NCI-H510A (cell line): ENCODE results near the gene SETD7.

Source experiments
- DNase-seq: peaks from one replicate; lab custom pipeline; 2025; lab: John Stamatoyannopoulos, UW

The SETD7 gene

DNA sequence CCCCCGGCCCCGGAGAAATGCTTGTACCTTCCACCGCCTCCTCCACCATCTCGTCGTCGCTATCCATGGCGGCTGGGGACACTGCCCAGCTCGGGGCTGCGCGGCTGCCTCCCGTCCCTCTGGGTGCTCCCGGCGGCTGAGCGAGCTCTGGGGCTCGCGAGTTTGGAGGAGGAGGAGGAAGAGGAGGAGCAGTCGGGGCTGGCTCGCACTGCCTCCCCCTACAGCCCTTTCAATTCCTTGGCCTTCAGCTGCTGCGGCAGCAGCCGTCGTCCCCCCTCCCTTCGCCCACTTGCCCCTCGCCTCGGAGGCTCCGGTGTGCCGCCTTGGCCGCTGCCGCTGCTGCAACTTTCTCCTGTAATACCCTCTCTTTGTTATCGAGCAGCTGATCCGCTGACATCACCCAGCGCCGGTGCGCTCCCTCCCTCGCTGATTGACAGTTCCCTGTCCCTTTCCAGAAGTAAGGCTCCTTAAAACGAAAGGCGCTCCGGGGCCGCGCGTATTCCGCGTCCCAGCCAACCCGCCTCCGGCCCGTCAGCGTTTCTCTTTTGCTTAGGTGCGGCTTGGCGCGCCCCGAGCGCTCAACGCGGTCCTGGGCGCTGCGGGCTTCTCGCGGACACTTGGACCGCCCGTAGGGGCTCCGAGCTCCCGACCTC lies at the start of gene SETD7:
Gene SETD7 (minus strand): TSS at position 149 of the 653 bp plus-strand sequence. CDS start 82 bp downstream, at position 67.
- DNase-seq: peak; percentile 41

- DNase-seq: no peak
These were observed 49.5 kb upstream of the SETD7 start for GRCh38 chr4:139605516-139605915.

DNA sequence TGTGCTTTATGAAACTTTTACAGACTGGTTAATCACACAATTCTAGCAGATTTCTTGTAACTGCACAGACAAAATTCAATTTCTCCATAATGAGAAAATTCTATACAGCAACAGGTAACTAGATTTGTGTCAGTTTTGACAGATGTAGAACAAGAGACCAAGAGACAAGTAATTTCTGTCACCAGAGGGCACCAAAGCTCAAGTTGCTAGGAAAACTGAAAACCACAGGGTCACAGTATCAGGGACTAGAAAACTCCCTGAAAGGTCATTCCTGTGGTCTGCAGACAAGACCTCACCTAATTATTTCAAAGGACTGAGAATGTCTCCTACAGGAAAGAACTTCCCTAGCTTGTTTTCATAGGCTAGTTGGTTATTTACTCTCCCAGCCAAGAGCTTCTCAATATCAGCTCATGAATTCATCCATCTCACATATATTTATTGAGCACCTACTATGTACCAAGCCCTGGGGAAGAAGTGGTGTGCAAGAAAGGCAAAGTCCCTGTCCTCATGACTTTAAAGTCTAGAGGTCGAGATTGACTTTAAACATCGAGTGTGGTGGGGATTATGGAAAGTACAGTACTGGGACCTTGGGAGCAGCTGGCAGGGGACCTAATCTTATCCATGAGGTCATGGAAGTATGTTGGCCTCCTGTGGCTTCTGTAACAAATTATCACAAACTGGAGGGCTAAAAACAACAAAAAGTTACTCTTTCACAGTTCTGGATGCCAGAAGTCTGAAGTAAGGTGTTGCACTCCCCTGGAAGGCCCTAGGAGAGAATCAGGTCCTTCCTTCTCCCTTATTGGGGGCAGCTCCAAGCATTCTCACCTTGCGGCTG lies 47.8 kb upstream of the SETD7 start:
- DNase-seq: peak; percentile 1

- DNase-seq: no peak
These were observed 46.8 kb upstream of the SETD7 start for GRCh38 chr4:139602776-139603360.

- DNase-seq: no peak
These were observed 44.6 kb upstream of the SETD7 start for GRCh38 chr4:139600662-139601061.

- peak; percentile 5 for DNase-seq
These were observed 43.8 kb upstream of the SETD7 start for GRCh38 chr4:139599594-139600374.

GRCh38 chr4:139599076-139599475 lies 43.1 kb upstream of the SETD7 start:
- no peak for DNase-seq

GRCh38 chr4:139596684-139597279 lies 40.8 kb upstream of the SETD7 start:
- DNase-seq: no peak

GRCh38 chr4:139596034-139596683 lies 40.1 kb upstream of the SETD7 start:
- DNase-seq: no peak

DNA sequence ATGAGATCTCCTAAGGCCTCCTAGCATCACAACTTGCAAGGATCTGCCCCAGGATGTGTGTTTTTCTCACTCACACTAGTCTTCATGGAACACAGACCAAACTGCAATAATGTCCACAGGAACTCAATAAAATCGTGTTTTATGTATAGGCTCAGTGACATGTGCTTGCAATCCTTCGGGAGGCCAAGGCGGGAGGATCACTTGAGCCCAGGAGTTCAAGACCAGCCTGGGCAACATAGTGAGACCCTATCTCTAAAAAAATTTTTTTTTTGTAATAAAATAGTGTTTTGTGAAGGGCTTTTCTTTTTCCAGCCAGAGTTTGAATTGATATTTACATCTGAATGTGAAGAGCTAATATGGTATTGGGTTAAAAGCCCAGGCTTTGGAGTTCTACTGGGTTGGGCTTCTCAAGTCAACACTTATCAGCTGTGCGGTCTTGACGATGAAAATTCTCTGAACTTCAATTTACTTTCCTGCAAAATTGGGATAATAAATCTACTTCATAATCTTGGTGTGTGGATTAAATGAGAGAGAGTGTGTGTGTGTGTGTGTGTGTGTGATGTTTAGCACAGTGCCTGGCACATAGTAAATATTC lies 38.7 kb upstream of the SETD7 start:
- no peak for DNase-seq

DNA sequence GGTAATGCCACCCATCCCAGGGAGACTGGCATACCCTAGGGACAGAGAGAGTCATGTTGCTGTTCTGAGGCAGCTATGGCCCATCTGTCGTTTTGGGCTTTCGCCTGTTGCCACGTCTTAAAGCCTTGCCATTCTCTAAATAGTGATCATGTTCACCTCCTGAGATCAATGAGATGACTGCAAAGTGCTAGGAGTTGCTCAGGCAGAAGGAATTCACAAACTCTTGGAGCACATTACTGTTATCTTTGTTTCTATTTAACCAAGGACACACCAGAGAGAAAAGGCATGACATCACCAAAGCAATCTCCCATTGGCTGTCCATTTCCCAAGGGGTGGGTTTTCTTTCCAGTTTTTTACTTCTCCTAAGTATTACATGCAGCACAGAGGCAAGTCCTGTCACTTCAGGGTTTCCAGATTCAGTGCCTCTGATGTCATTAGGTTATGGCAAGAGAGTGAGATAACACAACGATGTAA lies 37.1 kb upstream of the SETD7 start:
- no peak for DNase-seq

GRCh38 chr4:139589336-139590018 lies 33.5 kb upstream of the SETD7 start:
- DNase-seq: no peak

DNA sequence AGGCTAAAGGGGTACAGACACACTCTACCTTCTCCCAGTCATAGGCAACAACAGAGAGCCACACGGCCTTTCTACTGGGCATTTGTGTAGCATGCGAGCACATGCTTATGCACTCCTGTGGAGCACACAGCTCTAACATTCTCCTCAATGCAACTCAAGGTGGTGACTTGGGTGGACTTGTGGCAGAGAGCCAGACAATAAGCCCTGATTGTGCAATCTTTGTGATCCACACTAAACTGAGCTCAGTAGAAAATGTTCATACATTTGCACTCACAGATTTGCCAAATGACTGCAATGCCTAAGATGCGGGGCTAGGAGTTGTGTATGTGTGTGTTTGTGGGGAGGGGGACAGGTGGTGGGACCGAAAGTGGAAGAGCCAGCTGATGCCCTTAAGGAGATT lies 31.4 kb upstream of the SETD7 start:
- no peak for DNase-seq

- no peak for DNase-seq
These were observed 29.5 kb upstream of the SETD7 start for GRCh38 chr4:139585473-139585872.

DNA sequence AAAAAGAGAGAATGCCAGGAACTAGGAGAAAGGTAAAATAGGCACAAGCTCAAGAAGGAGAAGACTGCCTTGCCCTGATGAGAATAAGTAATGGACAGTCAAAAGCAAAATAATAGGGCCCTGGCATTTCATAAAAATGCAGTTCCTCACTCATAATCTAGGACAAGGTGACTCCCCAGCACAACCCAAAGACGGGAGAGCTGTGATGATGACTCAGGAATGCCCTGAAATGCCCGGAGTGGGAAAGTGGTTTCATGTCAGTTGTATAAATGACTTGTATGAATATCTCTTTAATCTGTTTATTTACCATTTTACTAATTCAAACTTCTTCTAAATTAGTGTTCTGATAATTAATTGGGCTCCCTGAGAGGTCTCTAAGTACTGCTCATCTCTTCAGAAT lies 28.8 kb upstream of the SETD7 start:
- no peak for DNase-seq

GRCh38 chr4:139584013-139584412 lies 28.0 kb upstream of the SETD7 start:
- no peak for DNase-seq

GRCh38 chr4:139582044-139582443 lies 26.0 kb upstream of the SETD7 start:
- no peak for DNase-seq

DNA sequence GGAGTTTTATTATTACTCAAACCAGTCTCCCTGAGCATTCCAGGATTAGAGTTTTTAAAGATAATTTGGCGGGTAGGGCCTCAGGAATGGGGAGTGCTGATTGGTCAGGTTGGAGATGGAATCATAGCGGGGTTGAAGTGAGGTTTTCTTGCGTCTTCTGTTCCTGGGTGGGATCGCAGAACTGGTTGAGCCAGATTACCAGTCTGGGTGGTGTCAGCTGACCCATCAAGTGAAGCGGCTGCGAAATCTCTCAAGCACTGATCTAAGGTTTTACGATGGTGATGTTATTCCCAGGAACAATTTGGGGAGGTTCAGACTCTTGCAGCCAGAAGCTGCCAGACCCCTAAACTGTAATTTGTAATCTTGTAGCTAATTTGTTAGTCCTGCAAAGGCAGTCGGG lies 25.1 kb upstream of the SETD7 start:
- peak; percentile 3 for DNase-seq

GRCh38 chr4:139576219-139576618 lies 20.2 kb upstream of the SETD7 start:
- DNase-seq: no peak

GRCh38 chr4:139575072-139575471 lies 19.1 kb upstream of the SETD7 start:
- DNase-seq: no peak
